Measurements from ENCODE around the gene MRTFA. TPM values are rescaled to one million over a fixed set of nuclear protein-coding genes. Genes with fewer than 3 reads are reported as not detected.

MRTFA gene
- total RNA-seq, 1 donor from 2014 or later: 99.3 TPM

DNA sequence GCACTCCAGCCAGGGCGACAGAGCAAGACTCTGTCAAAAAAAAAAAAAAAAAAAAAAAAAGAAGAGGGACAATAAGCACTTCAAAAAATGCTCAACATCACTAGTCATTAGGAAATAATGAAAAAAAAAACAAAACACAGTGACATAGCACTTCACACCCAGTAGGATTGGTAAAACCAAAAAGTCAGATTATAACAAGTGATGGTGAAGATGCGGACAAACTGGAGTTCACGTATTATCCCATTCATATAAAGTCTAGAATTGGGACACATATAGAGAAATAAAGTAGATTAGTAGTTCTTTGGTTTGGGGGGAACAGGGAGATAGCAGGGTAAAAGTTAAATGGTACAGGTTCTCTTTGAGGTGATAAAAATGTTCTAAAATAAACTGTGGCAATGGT, 64.6 kb downstream of the MRTFA start:
- no peak for DNase-seq (ENCODE audit: low spot score in 2 of 2)
- TF ChIP-seq, protein P1, sequence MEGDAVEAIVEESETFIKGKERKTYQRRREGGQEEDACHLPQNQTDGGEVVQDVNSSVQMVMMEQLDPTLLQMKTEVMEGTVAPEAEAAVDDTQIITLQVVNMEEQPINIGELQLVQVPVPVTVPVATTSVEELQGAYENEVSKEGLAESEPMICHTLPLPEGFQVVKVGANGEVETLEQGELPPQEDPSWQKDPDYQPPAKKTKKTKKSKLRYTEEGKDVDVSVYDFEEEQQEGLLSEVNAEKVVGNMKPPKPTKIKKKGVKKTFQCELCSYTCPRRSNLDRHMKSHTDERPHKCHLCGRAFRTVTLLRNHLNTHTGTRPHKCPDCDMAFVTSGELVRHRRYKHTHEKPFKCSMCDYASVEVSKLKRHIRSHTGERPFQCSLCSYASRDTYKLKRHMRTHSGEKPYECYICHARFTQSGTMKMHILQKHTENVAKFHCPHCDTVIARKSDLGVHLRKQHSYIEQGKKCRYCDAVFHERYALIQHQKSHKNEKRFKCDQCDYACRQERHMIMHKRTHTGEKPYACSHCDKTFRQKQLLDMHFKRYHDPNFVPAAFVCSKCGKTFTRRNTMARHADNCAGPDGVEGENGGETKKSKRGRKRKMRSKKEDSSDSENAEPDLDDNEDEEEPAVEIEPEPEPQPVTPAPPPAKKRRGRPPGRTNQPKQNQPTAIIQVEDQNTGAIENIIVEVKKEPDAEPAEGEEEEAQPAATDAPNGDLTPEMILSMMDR (IDR thresholded peaks at IDR 0.05): no peak
- Histone ChIP-seq H3K4me1 (peaks cover 0 to 28% of the 10 kb centered on the region in 2 donors), H3K27me3 (no peaks in the 10 kb centered on the region), H3K9me3 (no peaks in the 10 kb centered on the region), H3K36me3 (no peaks in the 10 kb centered on the region), H3K4me3 (no peak overlapping the region), H3K27ac (no peak overlapping the region)
- intact Hi-C loops (cut with DNase I): no loop called here

DNA sequence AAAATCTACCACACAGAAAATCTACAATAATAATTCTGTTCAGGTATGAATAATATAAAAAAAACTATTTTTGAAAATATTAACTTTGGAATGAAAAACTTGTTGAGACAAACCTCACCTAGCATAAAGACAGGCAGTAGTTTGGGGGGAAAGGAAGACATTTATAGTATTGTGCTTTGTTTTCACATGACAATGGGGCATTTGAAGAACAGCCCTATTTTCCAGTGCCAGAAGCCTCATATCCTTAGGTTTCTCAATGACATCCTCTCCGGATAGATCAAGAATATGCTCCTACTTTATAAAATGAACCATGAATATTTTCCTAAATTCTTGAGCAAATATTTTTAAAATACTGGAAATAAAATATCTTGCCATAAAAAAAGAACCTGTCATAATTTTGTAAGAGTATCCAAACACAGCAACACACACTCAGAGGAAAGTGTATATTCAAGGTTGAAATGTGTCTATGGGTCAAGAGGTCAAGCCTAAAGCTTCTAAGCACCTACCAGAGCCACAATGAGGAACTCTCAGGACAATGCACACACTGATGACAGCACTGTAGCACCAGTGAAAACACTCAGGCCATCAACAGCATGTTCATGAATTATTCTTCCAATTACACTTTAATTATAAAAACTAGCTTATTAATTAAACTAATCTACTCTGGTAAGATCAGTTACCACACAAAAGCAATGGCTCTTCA, 68.7 kb downstream of the MRTFA start:
- no peaks in the 10 kb centered on the region for H3K9me3 ChIP-seq
- H3K4me3 ChIP-seq: no peak overlapping the region
- intact Hi-C loops (cut with DNase I): no loop called here
- DNase-seq (ENCODE audit: low spot score in 2 of 2): no peak
- no peaks in the 10 kb centered on the region for H3K36me3 ChIP-seq
- no peak overlapping the region for H3K27ac ChIP-seq
- TF ChIP-seq, protein P1 (IDR thresholded peaks at IDR 0.05): no peak
- no peaks in the 10 kb centered on the region for H3K27me3 ChIP-seq
- peaks cover 0 to 19% of the 10 kb centered on the region in 2 donors for H3K4me1 ChIP-seq

DNA sequence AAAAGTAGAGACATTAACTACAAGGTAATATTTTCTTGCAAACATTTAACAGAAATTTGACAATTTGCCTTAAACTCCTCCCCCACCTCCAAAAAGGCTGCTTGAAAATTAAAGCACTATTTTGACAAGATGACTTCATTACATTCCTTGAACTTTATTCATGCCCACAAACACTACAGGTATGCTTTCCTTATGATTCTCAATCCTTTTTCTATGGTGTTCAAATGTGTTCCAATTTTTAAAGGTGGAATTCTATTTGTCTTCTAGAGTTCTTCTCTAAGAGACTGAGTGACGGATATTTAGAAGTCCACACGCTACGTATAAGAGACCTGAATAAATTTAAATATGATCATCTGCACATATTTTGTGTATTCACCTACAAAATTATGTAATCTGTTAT, 69.4 kb downstream of the MRTFA start:
- intact Hi-C loops (cut with DNase I): no loop called here
- Histone ChIP-seq H3K4me1 (peaks cover 0 to 19% of the 10 kb centered on the region in 2 donors), H3K27ac (no peak overlapping the region), H3K9me3 (no peaks in the 10 kb centered on the region), H3K4me3 (no peak overlapping the region), H3K27me3 (no peaks in the 10 kb centered on the region), H3K36me3 (no peaks in the 10 kb centered on the region)
- DNase-seq (ENCODE audit: low spot score in 2 of 2): no peak
- TF ChIP-seq, protein P1 (IDR thresholded peaks at IDR 0.05): no peak

DNA sequence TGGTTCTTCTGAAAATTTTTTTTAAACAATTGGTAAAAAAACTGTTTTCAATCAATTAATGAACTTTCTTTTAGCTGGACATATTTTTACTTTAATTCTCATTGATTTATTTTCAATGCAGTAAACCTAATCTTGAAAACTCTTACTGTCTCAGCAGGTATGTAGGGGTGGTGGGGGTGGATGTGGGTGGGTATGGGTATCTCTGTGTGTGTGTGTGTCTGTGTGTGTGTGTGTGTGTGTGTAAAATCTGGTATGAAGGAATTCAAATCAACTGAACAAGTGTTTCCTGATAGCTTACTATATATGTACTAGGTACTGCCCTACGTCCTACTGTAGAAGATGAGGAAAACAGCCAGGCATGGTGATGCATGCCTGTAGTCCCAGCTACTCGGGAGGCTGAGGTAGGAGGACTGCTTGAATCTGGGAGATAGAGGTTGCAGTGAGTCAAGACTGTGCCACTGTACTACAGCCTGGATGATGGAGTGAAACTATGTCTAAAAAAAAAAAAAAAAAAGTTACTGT, 75.5 kb downstream of the MRTFA start:
- H3K27ac ChIP-seq: no peak overlapping the region
- DNase-seq (ENCODE audit: low spot score in 2 of 2): no peak
- H3K4me1 ChIP-seq: no peaks in the 10 kb centered on the region

DNA sequence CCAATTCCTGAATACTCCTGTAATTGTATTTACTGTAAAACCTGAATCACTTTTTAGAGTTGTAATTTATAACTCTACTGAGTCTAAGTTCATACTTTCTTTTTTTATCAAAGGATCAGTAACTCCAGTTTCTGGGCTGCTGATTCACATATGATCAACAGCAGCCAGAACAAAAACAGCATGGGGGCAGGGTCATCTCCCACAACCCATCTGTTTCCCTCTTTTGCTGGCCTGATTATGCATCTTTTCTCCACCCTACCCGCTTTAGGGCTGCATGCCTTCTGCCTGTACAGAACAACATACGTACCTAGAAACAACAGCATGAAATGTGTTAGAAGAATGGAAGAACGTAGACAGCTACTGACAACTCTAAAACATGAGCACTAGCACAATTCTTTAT, 76.0 kb downstream of the MRTFA start:
- Histone ChIP-seq H3K9me3 (no peaks in the 10 kb centered on the region), H3K4me3 (no peak overlapping the region), H3K36me3 (no peaks in the 10 kb centered on the region), H3K4me1 (no peaks in the 10 kb centered on the region), H3K27me3 (no peaks in the 10 kb centered on the region), H3K27ac (no peak overlapping the region)
- intact Hi-C loops (cut with DNase I): no loop called here
- DNase-seq (ENCODE audit: low spot score in 2 of 2): no peak
- TF ChIP-seq, protein P1 (IDR thresholded peaks at IDR 0.05): no peak

More for the DNA sequence above, 75.5 kb downstream of the MRTFA start:
- H3K9me3 ChIP-seq: no peaks in the 10 kb centered on the region
- intact Hi-C loops (cut with DNase I): no loop called here
- H3K36me3 ChIP-seq: no peaks in the 10 kb centered on the region
- H3K4me3 ChIP-seq: no peak overlapping the region
- TF ChIP-seq, protein P1 (IDR thresholded peaks at IDR 0.05): no peak
- no peaks in the 10 kb centered on the region for H3K27me3 ChIP-seq

All from ascending aorta (tissue), 2 donors.